A549 (cell line): Measurements from ENCODE around the gene ARID1B.

Experiments
- POLR2A ChIP-seq: IDR thresholded peaks from 2 replicates; pipeline ENCODE4 v1.6.1; 2012; ENCODE audit warnings: mild to moderate bottlenecking, low read length
- SMC3 ChIP-seq: fragments of >200 bp; sonication (Bioruptor Twin); formaldehyde crosslinking; IDR thresholded peaks from 3 replicates; pipeline ENCODE4 v1.6.1; 2018; ENCODE audit warnings: inconsistent platforms
- TF ChIP-seq, protein P1 (sequence below): fragments of >200 bp; sonication (Bioruptor Twin); formaldehyde crosslinking; IDR thresholded peaks from 3 replicates; pipeline ENCODE4 v1.5.1; 2016
- TF ChIP-seq, protein P2 (sequence below): fragments of 200-600 bp; sonication (generic); IDR thresholded peaks from 2 replicates; pipeline ENCODE4 v1.6.1; 2016; ENCODE audit warnings: antibody characterized with exemption, mild to moderate bottlenecking, moderate library complexity
- TF ChIP-seq, protein P3 (sequence below): IDR thresholded peaks from 2 replicates; pipeline ENCODE4 v1.6.1; 2012

DNA sequence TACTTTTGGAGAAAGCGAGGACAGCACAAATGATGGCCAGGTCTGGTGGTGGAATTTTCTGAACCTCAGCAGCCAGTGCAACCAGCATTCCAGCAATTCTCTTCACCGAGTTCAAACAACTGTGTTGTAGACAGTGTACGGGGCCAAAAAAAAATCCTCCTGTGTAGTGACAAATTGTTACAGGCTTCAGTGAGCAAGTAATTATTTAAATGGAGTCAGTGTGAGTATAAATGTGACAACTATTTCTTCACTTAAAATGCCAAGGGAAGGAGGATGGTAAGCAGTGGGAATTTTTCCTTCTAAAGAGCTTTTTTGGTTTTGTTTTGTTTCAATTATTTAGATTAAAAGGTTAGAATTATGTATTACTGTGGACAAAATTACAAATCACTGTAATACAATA lies 392.0 kb downstream of the ARID1B start:
- TF ChIP-seq, protein P1, sequence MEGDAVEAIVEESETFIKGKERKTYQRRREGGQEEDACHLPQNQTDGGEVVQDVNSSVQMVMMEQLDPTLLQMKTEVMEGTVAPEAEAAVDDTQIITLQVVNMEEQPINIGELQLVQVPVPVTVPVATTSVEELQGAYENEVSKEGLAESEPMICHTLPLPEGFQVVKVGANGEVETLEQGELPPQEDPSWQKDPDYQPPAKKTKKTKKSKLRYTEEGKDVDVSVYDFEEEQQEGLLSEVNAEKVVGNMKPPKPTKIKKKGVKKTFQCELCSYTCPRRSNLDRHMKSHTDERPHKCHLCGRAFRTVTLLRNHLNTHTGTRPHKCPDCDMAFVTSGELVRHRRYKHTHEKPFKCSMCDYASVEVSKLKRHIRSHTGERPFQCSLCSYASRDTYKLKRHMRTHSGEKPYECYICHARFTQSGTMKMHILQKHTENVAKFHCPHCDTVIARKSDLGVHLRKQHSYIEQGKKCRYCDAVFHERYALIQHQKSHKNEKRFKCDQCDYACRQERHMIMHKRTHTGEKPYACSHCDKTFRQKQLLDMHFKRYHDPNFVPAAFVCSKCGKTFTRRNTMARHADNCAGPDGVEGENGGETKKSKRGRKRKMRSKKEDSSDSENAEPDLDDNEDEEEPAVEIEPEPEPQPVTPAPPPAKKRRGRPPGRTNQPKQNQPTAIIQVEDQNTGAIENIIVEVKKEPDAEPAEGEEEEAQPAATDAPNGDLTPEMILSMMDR = no peak
- TF ChIP-seq, protein P2, sequence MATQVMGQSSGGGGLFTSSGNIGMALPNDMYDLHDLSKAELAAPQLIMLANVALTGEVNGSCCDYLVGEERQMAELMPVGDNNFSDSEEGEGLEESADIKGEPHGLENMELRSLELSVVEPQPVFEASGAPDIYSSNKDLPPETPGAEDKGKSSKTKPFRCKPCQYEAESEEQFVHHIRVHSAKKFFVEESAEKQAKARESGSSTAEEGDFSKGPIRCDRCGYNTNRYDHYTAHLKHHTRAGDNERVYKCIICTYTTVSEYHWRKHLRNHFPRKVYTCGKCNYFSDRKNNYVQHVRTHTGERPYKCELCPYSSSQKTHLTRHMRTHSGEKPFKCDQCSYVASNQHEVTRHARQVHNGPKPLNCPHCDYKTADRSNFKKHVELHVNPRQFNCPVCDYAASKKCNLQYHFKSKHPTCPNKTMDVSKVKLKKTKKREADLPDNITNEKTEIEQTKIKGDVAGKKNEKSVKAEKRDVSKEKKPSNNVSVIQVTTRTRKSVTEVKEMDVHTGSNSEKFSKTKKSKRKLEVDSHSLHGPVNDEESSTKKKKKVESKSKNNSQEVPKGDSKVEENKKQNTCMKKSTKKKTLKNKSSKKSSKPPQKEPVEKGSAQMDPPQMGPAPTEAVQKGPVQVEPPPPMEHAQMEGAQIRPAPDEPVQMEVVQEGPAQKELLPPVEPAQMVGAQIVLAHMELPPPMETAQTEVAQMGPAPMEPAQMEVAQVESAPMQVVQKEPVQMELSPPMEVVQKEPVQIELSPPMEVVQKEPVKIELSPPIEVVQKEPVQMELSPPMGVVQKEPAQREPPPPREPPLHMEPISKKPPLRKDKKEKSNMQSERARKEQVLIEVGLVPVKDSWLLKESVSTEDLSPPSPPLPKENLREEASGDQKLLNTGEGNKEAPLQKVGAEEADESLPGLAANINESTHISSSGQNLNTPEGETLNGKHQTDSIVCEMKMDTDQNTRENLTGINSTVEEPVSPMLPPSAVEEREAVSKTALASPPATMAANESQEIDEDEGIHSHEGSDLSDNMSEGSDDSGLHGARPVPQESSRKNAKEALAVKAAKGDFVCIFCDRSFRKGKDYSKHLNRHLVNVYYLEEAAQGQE = no peak
- TF ChIP-seq, protein P3, sequence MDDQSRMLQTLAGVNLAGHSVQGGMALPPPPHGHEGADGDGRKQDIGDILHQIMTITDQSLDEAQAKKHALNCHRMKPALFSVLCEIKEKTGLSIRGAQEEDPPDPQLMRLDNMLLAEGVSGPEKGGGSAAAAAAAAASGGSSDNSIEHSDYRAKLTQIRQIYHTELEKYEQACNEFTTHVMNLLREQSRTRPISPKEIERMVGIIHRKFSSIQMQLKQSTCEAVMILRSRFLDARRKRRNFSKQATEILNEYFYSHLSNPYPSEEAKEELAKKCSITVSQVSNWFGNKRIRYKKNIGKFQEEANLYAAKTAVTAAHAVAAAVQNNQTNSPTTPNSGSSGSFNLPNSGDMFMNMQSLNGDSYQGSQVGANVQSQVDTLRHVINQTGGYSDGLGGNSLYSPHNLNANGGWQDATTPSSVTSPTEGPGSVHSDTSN = no peak
- no peak for TF ChIP-seq POLR2A
- no peak for TF ChIP-seq SMC3
